ENCODE measurements around the gene ZSCAN10. TPM values are rescaled to one million over a fixed set of nuclear protein-coding genes. Genes with fewer than 3 reads are reported as not detected.
A peak's percentile ranks its signal among the peaks of the same experiment; 100 is the strongest.

ZSCAN10 gene
- total and polyA plus RNA-seq, 10 donors = 0.02 to 0.85 (median 0.06) TPM; not detected in 7

GRCh38 chr16:3137267-3137666 lies 38.2 kb upstream of the ZSCAN10 start:
- H3K36me3 ChIP-seq = peaks cover 0 to 59% (median 42%) of the 10 kb centered on the region in 6 donors
- H3K9me3 ChIP-seq = no peaks in the 10 kb centered on the region
- H3K4me3 ChIP-seq = no peak overlapping the region
- WGBS, 5 donors = 91 to 98% (median 95%) methylated on average over 9 to 13 of the region's 13 CpGs
- DNase-seq = no peak
- H3K27me3 ChIP-seq (replicated peaks in 1 of 7) = no peaks in the 10 kb centered on the region
- peaks cover 12 to 53% (median 32%) of the 10 kb centered on the region in 6 donors for H3K4me1 ChIP-seq
- H3K27ac ChIP-seq = no peak overlapping the region
- TF ChIP-seq CTCF (IDR thresholded peaks at IDR 0.05 in 8 of 11, conservative IDR thresholded peaks at IDR 0.05 in 3 of 11) = no peak
- no peak for TF ChIP-seq POLR2A (IDR thresholded peaks at IDR 0.05)
- TF ChIP-seq POLR2AphosphoS5 (IDR thresholded peaks at IDR 0.05) = no peak
- intact Hi-C loops (cut with DNase I; ENCODE audit: low total_unique reads) = no loop called here

- WGBS, 5 donors = 0 to 1% (median 0%) methylated on average over 17 to 43 of the region's 43 CpGs
- peak in 1 of 3 donors; percentile 11 for TF ChIP-seq POLR2A (IDR thresholded peaks at IDR 0.05)
- TF ChIP-seq CTCF (IDR thresholded peaks at IDR 0.05 in 8 of 11, conservative IDR thresholded peaks at IDR 0.05 in 3 of 11) = peak in 1 of 11 experiments; percentile 10
- TF ChIP-seq POLR2AphosphoS5 (IDR thresholded peaks at IDR 0.05) = no peak
- Histone ChIP-seq H3K9me3 (no peaks in the 10 kb centered on the region), H3K27ac (peak overlapping the region; percentile 94 to 99 (median 97)), H3K4me3 (peak overlapping the region; percentile 74 to 97 (median 92)), H3K27me3 (replicated peaks in 1 of 7) (no peaks in the 10 kb centered on the region), H3K36me3 (peaks cover 0 to 52% (median 24%) of the 10 kb centered on the region in 6 donors), H3K4me1 (peaks cover 12 to 70% (median 43%) of the 10 kb centered on the region in 6 donors)
- no peak for DNase-seq
- intact Hi-C loops (cut with DNase I; ENCODE audit: low total_unique reads) = no loop called here
Observed at GRCh38 chr16:3135126-3135715, 36.1 kb upstream of the ZSCAN10 start.

- Histone ChIP-seq H3K9me3 (no peaks in the 10 kb centered on the region), H3K36me3 (peaks cover 0 to 45% (median 20%) of the 10 kb centered on the region in 6 donors), H3K27ac (peak within 1 kb of the TSS; percentile 96 to 99 (median 97)), H3K4me3 (peak within 1 kb of the TSS; percentile 74 to 97 (median 92)), H3K4me1 (peaks cover 18 to 77% (median 49%) of the 10 kb centered on the region in 6 donors), H3K27me3 (replicated peaks in 1 of 7) (no peaks in the 10 kb centered on the region)
- intact Hi-C loops (cut with DNase I; ENCODE audit: low total_unique reads) = no loop called here
- DNase-seq = peak; percentile 96
- peak; percentile 60 to 71 (median 68) for TF ChIP-seq POLR2A (IDR thresholded peaks at IDR 0.05)
- peak; percentile 89 to 98 (median 91) for TF ChIP-seq POLR2AphosphoS5 (IDR thresholded peaks at IDR 0.05)
- TF ChIP-seq CTCF (IDR thresholded peaks at IDR 0.05 in 8 of 11, conservative IDR thresholded peaks at IDR 0.05 in 3 of 11) = peak in 3 of 11 experiments; percentile 24 to 46 (median 32)
- 0 to 1% (median 0%) methylated on average over 51 to 63 of the region's 63 CpGs for whole genome bisulfite sequencing, 5 donors
Observed at GRCh38 chr16:3134338-3135125, 35.4 kb upstream of the ZSCAN10 start, which contains the start of gene ZNF213. Gene ZNF213 (plus strand): TSS chr16:3135029. CDS start chr16:3137281, 2,252 bp downstream.

GRCh38 chr16:3133844-3134243 lies 34.8 kb upstream of the ZSCAN10 start:
- intact Hi-C loops (cut with DNase I; ENCODE audit: low total_unique reads) = no loop called here
- peaks cover 25 to 84% (median 56%) of the 10 kb centered on the region in 6 donors for H3K4me1 ChIP-seq
- H3K36me3 ChIP-seq = peaks cover 0 to 39% (median 13%) of the 10 kb centered on the region in 6 donors
- peak overlapping the region; percentile 96 to 99 (median 97) for H3K27ac ChIP-seq
- peak overlapping the region; percentile 74 to 97 (median 92) for H3K4me3 ChIP-seq
- WGBS, 5 donors = 9 to 17% (median 11%) methylated on average over 7 of the region's 7 CpGs
- H3K9me3 ChIP-seq = no peaks in the 10 kb centered on the region
- DNase-seq = no peak
- TF ChIP-seq POLR2A (IDR thresholded peaks at IDR 0.05) = no peak
- no peak for TF ChIP-seq POLR2AphosphoS5 (IDR thresholded peaks at IDR 0.05)
- no peak for TF ChIP-seq CTCF (IDR thresholded peaks at IDR 0.05 in 8 of 11, conservative IDR thresholded peaks at IDR 0.05 in 3 of 11)
- no peaks in the 10 kb centered on the region for H3K27me3 ChIP-seq (replicated peaks in 1 of 7)

All from spleen (tissue), 11 donors.